Endothelial cell of umbilical vein (primary cell): ENCODE results near the gene MFN2. TPM values are rescaled to one million over a fixed set of nuclear protein-coding genes. Genes with fewer than 3 reads are reported as not detected.
A peak's percentile ranks its signal among the peaks of the same experiment; 100 is the strongest.

Experiments used
- BruUV-seq: library from RNA; stranded (reverse); fragments of 400-500 nt; replicated peaks from 2 replicates; lab custom pipeline; 2021; lab: Mats Ljungman, UMichigan
- CTCF ChIA-PET: fragments of 300-600, 350-600 bp; sonication (Branson Sonifier 250); formaldehyde crosslinking; loops from one replicate; lab custom pipeline; 2021; ENCODE audit warnings: antibody characterized with exemption, inconsistent platforms; lab: Charles Lee
- POLR2A ChIA-PET: fragments of 300-600, 350-600 bp; sonication (Branson Sonifier 250); formaldehyde crosslinking; loops from one replicate; lab custom pipeline; 2021; ENCODE audit warnings: antibody characterized with exemption, inconsistent platforms; lab: Charles Lee
- DNase-seq: peaks from one replicate; pipeline ENCODE4 v3.0.0-alpha.2; 2011; ENCODE audit warnings: low read depth, low spot score
- FAIRE-seq: peaks from 2 replicates; lab custom pipeline; 2011; peaks lifted over from hg19 to GRCh38; lab: Jason Lieb, UNC
- H2AFZ ChIP-seq: 2 replicates; pipeline ENCODE4 v1.6.0; 2012; ENCODE audit warnings: low read depth, low read length, control low read depth, inconsistent platforms
- H3K27ac ChIP-seq: 2 replicates; pipeline ENCODE4 v1.5.1; 2011; ENCODE audit warnings: low read depth, mild to moderate bottlenecking, control low read depth, low read length, moderate library complexity; ENCODE audit not compliant: insufficient read depth
- H3K27me3 ChIP-seq, 2 experiments: 2 replicates each; pipeline versions ENCODE4 v1.6.0 to v1.6.1; 2011; ENCODE audit warnings: low read length in 2 of 2, mixed read lengths in 1 of 2; ENCODE audit not compliant: control insufficient read depth in 2 of 2, insufficient read depth in 2 of 2
- H3K36me3 ChIP-seq, 2 experiments: 2 replicates in 1 of 2; 3 replicates in 1 of 2; pipeline ENCODE4 v1.5.1; 2011; ENCODE audit warnings: low read length in 2 of 2, mild to moderate bottlenecking in 1 of 2, moderate library complexity in 1 of 2; ENCODE audit not compliant: control insufficient read depth in 2 of 2, insufficient read depth in 2 of 2; ENCODE audit errors: extremely low read depth in 1 of 2
- H3K4me1 ChIP-seq: 3 replicates; pipeline ENCODE4 v1.5.1; 2011; ENCODE audit warnings: mild to moderate bottlenecking, low read length; ENCODE audit not compliant: control insufficient read depth, insufficient read depth; ENCODE audit errors: extremely low read depth
- H3K4me2 ChIP-seq: 2 replicates; pipeline ENCODE4 v1.6.1; 2011; ENCODE audit warnings: low read length, control low read depth, mixed read lengths; ENCODE audit not compliant: insufficient read depth
- H3K4me3 ChIP-seq, 3 experiments: fragments of 200-600 bp in 1 of 3; sonication (generic), shearing (Covaris generic) in 1 of 3; replicated peaks in 1 of 3; 2 replicates each; pipeline ENCODE4 v1.5.1; 2011 to 2016; ENCODE audit warnings: control low read depth in 3 of 3, low read length in 3 of 3, mild to moderate bottlenecking in 2 of 3, inconsistent platforms in 1 of 3, low read depth in 1 of 3, moderate library complexity in 1 of 3; ENCODE audit not compliant: insufficient read depth in 1 of 3
- H3K79me2 ChIP-seq: 2 replicates; pipeline ENCODE4 v1.6.0; 2012; ENCODE audit warnings: low read length, inconsistent platforms; ENCODE audit not compliant: control insufficient read depth, insufficient read depth
- H3K9ac ChIP-seq: replicated peaks from 2 replicates; pipeline ENCODE3; 2011; ENCODE audit warnings: low read length, control low read depth; ENCODE audit not compliant: insufficient read depth; ENCODE audit errors: extremely low read depth
- H3K9me1 ChIP-seq: replicated peaks from 3 replicates; pipeline ENCODE4 v1.6.0; 2011; ENCODE audit warnings: mild to moderate bottlenecking, low read length; ENCODE audit not compliant: control insufficient read depth, insufficient read depth; ENCODE audit errors: extremely low read depth
- H3K9me3 ChIP-seq: replicated peaks from 2 replicates; pipeline ENCODE4 v1.5.1; 2012; ENCODE audit warnings: low read length, inconsistent platforms; ENCODE audit not compliant: control insufficient read depth, insufficient read depth
- H4K20me1 ChIP-seq: replicated peaks from 2 replicates; pipeline ENCODE3; 2011; ENCODE audit warnings: mild to moderate bottlenecking, low read length; ENCODE audit not compliant: control insufficient read depth, insufficient read depth; ENCODE audit errors: extremely low read depth
- EZH2 ChIP-seq: IDR thresholded peaks from 2 replicates; pipeline ENCODE4 v1.6.1; 2012; ENCODE audit warnings: borderline replicate concordance, low read depth, mild to moderate bottlenecking, moderate library complexity, low read length, inconsistent platforms; ENCODE audit not compliant: severe bottlenecking
- FOS ChIP-seq: IDR thresholded peaks from 2 replicates; pipeline ENCODE4 v1.6.1; 2011; ENCODE audit warnings: mild to moderate bottlenecking, low read length, moderate library complexity, borderline replicate concordance; ENCODE audit not compliant: insufficient read depth
- GATA2 ChIP-seq: IDR thresholded peaks from 2 replicates; pipeline ENCODE4 v1.7.0; 2011; ENCODE audit warnings: low read depth, mild to moderate bottlenecking, moderate library complexity, mixed read lengths, low read length; ENCODE audit not compliant: insufficient read length, insufficient read depth
- JUN ChIP-seq: IDR thresholded peaks from 2 replicates; pipeline ENCODE4 v1.6.1; 2011; ENCODE audit warnings: borderline replicate concordance, low read depth; ENCODE audit not compliant: insufficient read length, insufficient read depth
- POLR2AphosphoS5 ChIP-seq: IDR thresholded peaks from 2 replicates; pipeline ENCODE4 v1.6.1; 2012; ENCODE audit warnings: low read depth, mild to moderate bottlenecking, control low read depth, low read length, moderate library complexity; ENCODE audit not compliant: insufficient read depth
- dilution Hi-C: fragments of 300-500 bp; cut with MboI; formaldehyde crosslinking; loops from one replicate; pipeline ENCODE4 v1.15.0; 2019; ENCODE audit warnings: low sequenced_read_pairs; ENCODE audit not compliant: extremely low pct_ligation_motif_present
- intact Hi-C: fragments of 100-400 bp; cut with micrococcal nuclease; formaldehyde crosslinking; loops from one replicate; pipeline ENCODE4 v1.10.0; 2022
- polyA plus RNA-seq, 4 experiments: library from polyadenylated mRNA; depleted of rRNA in 3 of 4; stranded (reverse) in 3 of 4; unstranded in 1 of 4; fragments of >200 nt; gene quantifications; 2 replicates each; pipeline versions ENCODE4 v1.2.1 to v1.2.3, GENCODE V29; 2011 to 2012; ENCODE audit warnings: missing spikeins in 1 of 4
- total RNA-seq: library from RNA; stranded (reverse); gene quantifications from 2 replicates; pipeline ENCODE4 v1.2.3, GENCODE V29; 2021
- TF ChIP-seq, protein P1 (sequence below), 2 donors: IDR thresholded peaks; 1 replicate in 1 of 2; 2 replicates in 1 of 2; pipeline ENCODE4 v1.5.1; 2011; ENCODE audit warnings: low read length in 2 of 2, mild to moderate bottlenecking in 2 of 2, moderate library complexity in 2 of 2, control low read depth in 1 of 2, inconsistent platforms in 1 of 2, low read depth in 1 of 2; ENCODE audit not compliant: insufficient read depth in 1 of 2; ENCODE audit errors: extremely low read depth in 1 of 2

Gene MFN2
- total and polyA plus RNA-seq, 2 donors (not counting 3 experiments of a cell fraction or from before 2014, with no cell fraction given) = 51.4 to 82.4 TPM

- FAIRE-seq (no peak), DNase-seq (no peak)
- Histone ChIP-seq H3K36me3 (peaks cover 5 to 14% of the 10 kb centered on the region in 2 experiments), H3K4me2 (peak overlapping the region; percentile 5), H3K9me3 (no peaks in the 10 kb centered on the region), H3K27ac (no peak overlapping the region), H3K4me1 (peaks cover 31% of the 10 kb centered on the region), H3K9me1 (no peaks in the 10 kb centered on the region), H3K9ac (no peak overlapping the region), H4K20me1 (no peaks in the 10 kb centered on the region), H3K27me3 (no peaks in the 10 kb centered on the region), H2AFZ (no peak overlapping the region), H3K79me2 (peaks cover 55% of the 10 kb centered on the region), H3K4me3 (no peak overlapping the region)
- dilution Hi-C loops = no loop called here
- no TSS peak for BruUV-seq
- TF ChIP-seq FOS (no peak), EZH2 (no peak), POLR2AphosphoS5 (no peak), GATA2 (no peak), JUN (no peak)
- intact Hi-C loops = loop anchor here (2.0 to 5.0 kb wide), 2 partner anchors 37 to 299 kb away; partner anchors contain the start of genes MAD2L2 and MIIP
- ChIA-PET POLR2A (interaction anchor here (0.8 to 4.3 kb wide), 2 partner anchors 38 to 73 kb away, joined by 5 to 100 read pairs; partner anchors contain the start of gene MIIP), CTCF (interaction anchor here (0.9 to 1.7 kb wide), 5 partner anchors 47 to 142 kb away, joined by 3 to 6 read pairs (median 4); partner anchors contain the start of gene PLOD1)
Observed at GRCh38 chr1:11981378-11982009, 1.2 kb downstream of the MFN2 start.

DNA sequence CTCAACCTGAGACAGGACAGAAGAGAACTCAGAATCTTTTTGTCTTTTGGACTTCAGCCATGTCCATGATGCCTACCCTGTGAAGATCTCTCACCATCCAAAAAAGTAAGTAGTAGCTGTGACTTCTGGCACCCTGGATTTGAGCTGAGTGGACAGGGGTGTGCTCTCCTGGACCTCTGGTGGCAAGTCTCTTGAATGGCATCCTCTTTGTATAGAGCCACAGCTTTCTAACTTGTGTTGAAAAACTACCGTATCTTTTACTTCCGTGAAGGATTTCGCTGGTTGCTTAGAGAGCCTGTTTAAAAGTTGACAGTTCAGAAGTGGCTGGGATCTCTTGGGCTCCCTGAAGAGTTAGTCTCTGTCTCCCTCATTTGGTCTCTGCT lies 1.8 kb downstream of the MFN2 start:
- Histone ChIP-seq H3K4me2 (no peak overlapping the region), H3K36me3 (peaks cover 5 to 14% of the 10 kb centered on the region in 2 experiments), H3K79me2 (peaks cover 60% of the 10 kb centered on the region), H3K9ac (no peak overlapping the region), H3K4me1 (peaks cover 31% of the 10 kb centered on the region), H4K20me1 (no peaks in the 10 kb centered on the region), H3K4me3 (no peak overlapping the region), H3K27me3 (no peaks in the 10 kb centered on the region), H2AFZ (no peak overlapping the region), H3K27ac (no peak overlapping the region), H3K9me3 (no peaks in the 10 kb centered on the region), H3K9me1 (no peaks in the 10 kb centered on the region)
- no TSS peak for BruUV-seq
- intact Hi-C loops = loop anchor here (5.0 kb wide), 1 partner anchor 300 kb away; the partner anchor contains the start of gene MAD2L2
- FAIRE-seq = no peak
- no peak for TF ChIP-seq JUN
- TF ChIP-seq, protein P1, sequence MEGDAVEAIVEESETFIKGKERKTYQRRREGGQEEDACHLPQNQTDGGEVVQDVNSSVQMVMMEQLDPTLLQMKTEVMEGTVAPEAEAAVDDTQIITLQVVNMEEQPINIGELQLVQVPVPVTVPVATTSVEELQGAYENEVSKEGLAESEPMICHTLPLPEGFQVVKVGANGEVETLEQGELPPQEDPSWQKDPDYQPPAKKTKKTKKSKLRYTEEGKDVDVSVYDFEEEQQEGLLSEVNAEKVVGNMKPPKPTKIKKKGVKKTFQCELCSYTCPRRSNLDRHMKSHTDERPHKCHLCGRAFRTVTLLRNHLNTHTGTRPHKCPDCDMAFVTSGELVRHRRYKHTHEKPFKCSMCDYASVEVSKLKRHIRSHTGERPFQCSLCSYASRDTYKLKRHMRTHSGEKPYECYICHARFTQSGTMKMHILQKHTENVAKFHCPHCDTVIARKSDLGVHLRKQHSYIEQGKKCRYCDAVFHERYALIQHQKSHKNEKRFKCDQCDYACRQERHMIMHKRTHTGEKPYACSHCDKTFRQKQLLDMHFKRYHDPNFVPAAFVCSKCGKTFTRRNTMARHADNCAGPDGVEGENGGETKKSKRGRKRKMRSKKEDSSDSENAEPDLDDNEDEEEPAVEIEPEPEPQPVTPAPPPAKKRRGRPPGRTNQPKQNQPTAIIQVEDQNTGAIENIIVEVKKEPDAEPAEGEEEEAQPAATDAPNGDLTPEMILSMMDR (IDR thresholded peaks at IDR 0.05; ENCODE audit: extremely low read depth in 1 of 2, insufficient read depth in 1 of 2, low read depth in 1 of 2, low read length in 2 of 2) = peak; percentile 27 to 38
- dilution Hi-C loops = no loop called here
- peak; percentile 23 for DNase-seq
- ChIA-PET CTCF (interaction anchor here (0.9 to 1.7 kb wide), 5 partner anchors 47 to 143 kb away, joined by 3 to 6 read pairs (median 4); partner anchors contain the start of gene PLOD1), POLR2A (interaction anchor here (4.3 kb wide), 1 partner anchor 73 kb away, joined by 100 read pairs; no protein-coding TSS in a partner anchor)
